ENCODE data around the gene ATM.

The ATM gene

GRCh38 chr11:108394744-108395284, 171.9 kb downstream of the ATM start:
- no peak for TF ChIP-seq TCF12 (IDR thresholded peaks at IDR 0.05; ENCODE audit: low read depth)
- TF ChIP-seq ZBTB7A (IDR thresholded peaks at IDR 0.05; ENCODE audit: low read depth): no peak
- no peak for TF ChIP-seq EGR1 (IDR thresholded peaks at IDR 0.05)
- no peak for TF ChIP-seq EP300 (IDR thresholded peaks at IDR 0.05; ENCODE audit: borderline replicate concordance)
- TF ChIP-seq MAX (IDR thresholded peaks at IDR 0.05): no peak
- no peak for TF ChIP-seq TAF1 (IDR thresholded peaks at IDR 0.05; ENCODE audit: low read depth)
- no peak for TF ChIP-seq RAD21 (IDR thresholded peaks at IDR 0.05; ENCODE audit: low read depth)
- no peak for TF ChIP-seq REST (IDR thresholded peaks at IDR 0.05; ENCODE audit: low read depth)
- no peak for TF ChIP-seq NFIC (IDR thresholded peaks at IDR 0.05)
- no peak for TF ChIP-seq FOXM1 (IDR thresholded peaks at IDR 0.05; ENCODE audit: borderline replicate concordance, low read depth)
- TF ChIP-seq YY1 (IDR thresholded peaks at IDR 0.05; ENCODE audit: low read depth): no peak
- no peak for TF ChIP-seq TEAD4 (IDR thresholded peaks at IDR 0.05)

- TF ChIP-seq CREB1 (IDR thresholded peaks at IDR 0.05; ENCODE audit: low read depth) (no peak), MAX (IDR thresholded peaks at IDR 0.05) (no peak), EGR1 (IDR thresholded peaks at IDR 0.05) (no peak), TCF12 (IDR thresholded peaks at IDR 0.05; ENCODE audit: low read depth) (no peak), YY1 (IDR thresholded peaks at IDR 0.05; ENCODE audit: low read depth) (no peak), CEBPB (IDR thresholded peaks at IDR 0.05) (no peak), TAF1 (IDR thresholded peaks at IDR 0.05; ENCODE audit: low read depth) (no peak), USF1 (IDR thresholded peaks at IDR 0.05) (no peak), REST (IDR thresholded peaks at IDR 0.05; ENCODE audit: low read depth) (no peak), TEAD4 (IDR thresholded peaks at IDR 0.05) (no peak), NFIC (IDR thresholded peaks at IDR 0.05) (no peak), FOXM1 (IDR thresholded peaks at IDR 0.05; ENCODE audit: borderline replicate concordance, low read depth) (no peak), RAD21 (IDR thresholded peaks at IDR 0.05; ENCODE audit: low read depth) (no peak), EP300 (IDR thresholded peaks at IDR 0.05; ENCODE audit: borderline replicate concordance) (no peak), ZBTB7A (IDR thresholded peaks at IDR 0.05; ENCODE audit: low read depth) (no peak)
Observed at GRCh38 chr11:108398439-108398838, 175.6 kb downstream of the ATM start.

- TF ChIP-seq EP300 (IDR thresholded peaks at IDR 0.05; ENCODE audit: borderline replicate concordance): no peak
- TF ChIP-seq RAD21 (IDR thresholded peaks at IDR 0.05; ENCODE audit: low read depth): no peak
- TF ChIP-seq MAX (IDR thresholded peaks at IDR 0.05): no peak
- no peak for TF ChIP-seq FOXM1 (IDR thresholded peaks at IDR 0.05; ENCODE audit: borderline replicate concordance, low read depth)
- TF ChIP-seq TAF1 (IDR thresholded peaks at IDR 0.05; ENCODE audit: low read depth): no peak
- no peak for TF ChIP-seq REST (IDR thresholded peaks at IDR 0.05; ENCODE audit: low read depth)
Observed at GRCh38 chr11:108402241-108402640, 179.4 kb downstream of the ATM start.

- TF ChIP-seq RAD21 (IDR thresholded peaks at IDR 0.05; ENCODE audit: low read depth) (no peak), TCF12 (IDR thresholded peaks at IDR 0.05; ENCODE audit: low read depth) (no peak), EP300 (IDR thresholded peaks at IDR 0.05; ENCODE audit: borderline replicate concordance) (no peak), YY1 (IDR thresholded peaks at IDR 0.05; ENCODE audit: low read depth) (no peak), CEBPB (IDR thresholded peaks at IDR 0.05) (no peak), FOXM1 (IDR thresholded peaks at IDR 0.05; ENCODE audit: borderline replicate concordance, low read depth) (no peak), EGR1 (IDR thresholded peaks at IDR 0.05) (no peak), MAX (IDR thresholded peaks at IDR 0.05) (no peak), NFIC (IDR thresholded peaks at IDR 0.05) (no peak), USF1 (IDR thresholded peaks at IDR 0.05) (no peak), TEAD4 (IDR thresholded peaks at IDR 0.05) (no peak), REST (IDR thresholded peaks at IDR 0.05; ENCODE audit: low read depth) (no peak)
Observed at GRCh38 chr11:108403052-108403451, 180.2 kb downstream of the ATM start.

Measured in Ishikawa (cell line).